Measurements from ENCODE around the gene LAD1.

The LAD1 gene

DNA sequence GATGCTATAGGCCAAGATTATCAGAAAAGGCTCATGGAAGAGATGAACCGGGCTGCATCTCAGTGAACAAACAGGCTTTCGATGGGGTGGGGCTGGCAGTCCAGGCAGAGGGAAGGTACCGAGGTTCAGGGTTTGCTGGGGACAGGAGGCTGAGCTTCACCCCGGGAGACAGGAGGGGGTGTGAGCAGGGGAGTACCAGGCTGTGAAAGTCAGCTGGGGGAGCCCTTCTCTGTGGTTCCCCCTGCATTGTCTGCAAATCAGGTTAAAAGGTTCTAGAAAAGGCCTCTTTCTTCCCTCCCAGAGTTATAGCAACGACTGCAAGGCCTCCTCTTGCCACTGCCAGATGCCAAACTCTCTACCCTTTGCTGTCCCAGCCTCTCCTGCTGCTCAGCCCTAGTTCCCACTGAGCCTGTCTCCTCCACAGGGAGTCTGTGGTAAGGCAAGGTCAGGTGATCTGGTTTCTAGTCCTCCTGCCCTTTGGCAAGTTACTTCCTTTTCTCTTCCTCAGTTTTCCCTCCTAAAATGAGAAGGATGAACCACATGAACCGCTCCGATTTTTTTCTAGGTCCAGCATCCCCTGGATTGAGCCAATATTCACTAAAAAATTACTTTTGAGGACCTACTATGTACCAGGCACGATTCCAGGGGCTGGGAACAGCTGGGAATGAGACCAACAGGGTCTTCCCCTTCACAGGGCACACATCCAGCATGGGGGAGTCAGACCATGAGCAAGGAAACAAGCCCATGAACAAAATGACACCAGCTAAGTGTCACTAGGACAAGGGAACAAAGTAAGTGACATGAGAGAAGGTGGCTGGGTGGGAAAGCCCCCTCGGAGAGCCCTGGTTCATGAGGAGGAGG lies 7.2 kb downstream of the LAD1 start:
- ChIA-PET POLR2A (no interaction called here), CTCF (interaction anchor here (1.1 to 10.7 kb wide), 7 partner anchors 7 to 120 kb away, joined by 3 to 104 read pairs (median 4); no protein-coding TSS in a partner anchor)
- no peak for DNase-seq (ENCODE audit: low read depth, low spot score)
- TF ChIP-seq, protein P1, sequence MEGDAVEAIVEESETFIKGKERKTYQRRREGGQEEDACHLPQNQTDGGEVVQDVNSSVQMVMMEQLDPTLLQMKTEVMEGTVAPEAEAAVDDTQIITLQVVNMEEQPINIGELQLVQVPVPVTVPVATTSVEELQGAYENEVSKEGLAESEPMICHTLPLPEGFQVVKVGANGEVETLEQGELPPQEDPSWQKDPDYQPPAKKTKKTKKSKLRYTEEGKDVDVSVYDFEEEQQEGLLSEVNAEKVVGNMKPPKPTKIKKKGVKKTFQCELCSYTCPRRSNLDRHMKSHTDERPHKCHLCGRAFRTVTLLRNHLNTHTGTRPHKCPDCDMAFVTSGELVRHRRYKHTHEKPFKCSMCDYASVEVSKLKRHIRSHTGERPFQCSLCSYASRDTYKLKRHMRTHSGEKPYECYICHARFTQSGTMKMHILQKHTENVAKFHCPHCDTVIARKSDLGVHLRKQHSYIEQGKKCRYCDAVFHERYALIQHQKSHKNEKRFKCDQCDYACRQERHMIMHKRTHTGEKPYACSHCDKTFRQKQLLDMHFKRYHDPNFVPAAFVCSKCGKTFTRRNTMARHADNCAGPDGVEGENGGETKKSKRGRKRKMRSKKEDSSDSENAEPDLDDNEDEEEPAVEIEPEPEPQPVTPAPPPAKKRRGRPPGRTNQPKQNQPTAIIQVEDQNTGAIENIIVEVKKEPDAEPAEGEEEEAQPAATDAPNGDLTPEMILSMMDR (IDR thresholded peaks at IDR 0.05; ENCODE audit: insufficient read depth, low read length, missing control alignments), result no peak
- H3K4me3 ChIP-seq (ENCODE audit: low read depth, low read length), result no peak overlapping the region

DNA sequence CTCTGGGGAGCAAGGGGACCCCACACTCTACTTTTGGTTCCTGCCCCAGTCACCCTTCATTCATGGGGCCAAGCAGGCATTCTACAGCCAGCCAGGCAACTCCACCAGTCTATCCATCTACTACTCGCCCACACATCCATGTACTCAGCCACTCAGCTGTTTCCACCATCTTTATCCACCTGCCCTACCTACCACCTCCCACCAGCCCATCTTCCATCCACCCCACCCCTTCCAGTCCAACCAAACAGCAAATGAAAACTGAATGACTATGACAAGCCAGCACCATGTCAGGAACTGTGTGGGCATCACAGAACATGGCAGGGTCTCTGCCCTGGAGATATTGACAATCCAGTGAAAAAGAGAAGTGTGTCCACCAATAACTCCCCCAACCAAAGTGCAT lies 7.9 kb downstream of the LAD1 start:
- TF ChIP-seq, protein P1 (IDR thresholded peaks at IDR 0.05; ENCODE audit: insufficient read depth, low read length, missing control alignments), result no peak

DNA sequence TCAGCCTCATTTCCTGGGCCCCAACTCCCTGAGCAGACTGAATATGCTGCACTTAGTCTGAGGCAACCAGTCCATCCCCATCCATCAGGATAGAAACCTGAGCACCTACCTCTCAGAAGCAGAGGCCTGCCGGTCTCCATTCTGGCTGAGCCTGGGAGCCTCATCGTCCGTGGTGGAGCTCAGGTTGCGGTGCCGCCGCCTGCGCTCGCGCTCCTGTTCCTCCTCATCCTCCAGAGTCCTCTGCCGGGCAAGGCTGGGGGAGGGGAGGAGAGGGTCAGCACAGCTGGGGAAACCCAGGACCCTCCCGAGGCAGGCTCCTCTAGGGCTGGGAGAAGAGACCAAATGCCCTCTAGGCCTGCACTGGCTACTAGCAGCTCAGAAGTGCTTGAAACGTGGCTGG lies 10.1 kb downstream of the LAD1 start:
- no peak for DNase-seq (ENCODE audit: low read depth, low spot score)
- ChIA-PET POLR2A (no interaction called here), CTCF (interaction anchor here (0.8 to 10.7 kb wide), 13 partner anchors 8 to 120 kb away, joined by 3 to 104 read pairs (median 4); partner anchors contain the start of gene TNNT2)
- H3K4me3 ChIP-seq (ENCODE audit: low read depth, low read length), result no peak overlapping the region
- TF ChIP-seq, protein P1 (IDR thresholded peaks at IDR 0.05; ENCODE audit: insufficient read depth, low read length, missing control alignments), result no peak

More for the DNA sequence above, 7.9 kb downstream of the LAD1 start:
- no peak overlapping the region for H3K4me3 ChIP-seq (ENCODE audit: low read depth, low read length)
- ChIA-PET CTCF (interaction anchor here (1.2 to 10.7 kb wide), 5 partner anchors 9 to 136 kb away, joined by 3 to 104 read pairs (median 8); no protein-coding TSS in a partner anchor), POLR2A (no interaction called here)
- DNase-seq (ENCODE audit: low read depth, low spot score), result no peak

DNA sequence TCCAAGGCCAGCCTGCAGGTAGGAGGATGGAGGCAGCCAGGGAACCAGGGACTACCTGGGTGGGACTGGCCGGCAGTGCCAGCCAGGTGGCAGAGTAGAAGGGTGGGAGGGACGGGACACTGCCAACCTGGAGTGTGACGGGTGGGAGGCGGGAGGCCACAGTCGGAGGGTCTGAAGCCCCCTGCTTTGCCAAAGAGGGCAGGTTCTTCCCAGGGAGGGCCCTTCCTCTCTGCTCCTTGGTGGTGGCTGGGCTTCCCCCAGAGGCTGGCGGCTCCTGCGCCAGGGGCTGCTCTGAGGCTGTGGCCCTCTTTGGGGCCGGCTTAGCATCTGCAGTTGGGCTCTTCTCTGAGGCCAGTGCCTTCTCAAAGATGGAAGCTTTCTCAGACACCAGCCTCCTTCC lies 12.9 kb downstream of the LAD1 start:
- H3K4me3 ChIP-seq (ENCODE audit: low read depth, low read length), result no peak overlapping the region
- ChIA-PET POLR2A (no interaction called here), CTCF (interaction anchor here (0.9 to 5.5 kb wide), 21 partner anchors 9 to 456 kb away, joined by 3 to 71 read pairs (median 5); partner anchors contain the start of gene LAD1)
- TF ChIP-seq, protein P1 (IDR thresholded peaks at IDR 0.05; ENCODE audit: insufficient read depth, low read length, missing control alignments), result no peak
- DNase-seq (ENCODE audit: low read depth, low spot score), result no peak

DNA sequence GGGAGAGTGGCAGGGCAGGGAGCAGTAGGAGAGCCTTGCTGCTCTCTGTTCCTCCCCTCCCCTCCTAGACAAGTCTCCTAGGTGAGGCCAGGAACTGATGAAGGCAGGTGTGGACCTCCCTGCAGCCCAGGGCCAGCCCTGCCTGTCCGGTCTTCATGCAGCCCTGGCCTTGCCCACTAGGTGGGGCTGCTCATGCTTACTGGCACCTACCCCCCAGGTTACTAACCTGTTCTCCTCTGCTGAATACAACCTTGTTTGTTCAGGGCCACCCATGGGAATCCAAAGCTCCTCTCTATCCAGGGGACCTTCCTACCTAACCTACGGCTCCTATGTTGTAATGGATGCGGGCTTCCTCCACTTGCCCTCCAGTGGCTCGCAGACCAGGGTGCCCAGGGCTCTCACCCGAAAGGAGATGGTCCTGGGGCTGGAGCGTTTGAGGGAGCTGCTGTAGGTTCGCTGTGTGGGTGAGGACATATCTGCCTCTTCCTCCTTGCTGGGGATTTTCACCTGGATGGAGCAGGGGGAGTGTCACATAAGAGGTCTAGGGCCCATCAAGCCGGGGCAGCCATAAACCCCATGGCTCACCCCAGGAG lies 13.7 kb downstream of the LAD1 start:
- TF ChIP-seq, protein P1 (IDR thresholded peaks at IDR 0.05; ENCODE audit: insufficient read depth, low read length, missing control alignments), result peak; percentile 86
- no peak overlapping the region for H3K4me3 ChIP-seq (ENCODE audit: low read depth, low read length)
- ChIA-PET CTCF (interaction anchor here (0.5 to 5.5 kb wide), 26 partner anchors 10 to 457 kb away, joined by 3 to 71 read pairs (median 4); partner anchors contain the start of gene LAD1), POLR2A (no interaction called here)
- DNase-seq (ENCODE audit: low read depth, low spot score), result no peak

DNA sequence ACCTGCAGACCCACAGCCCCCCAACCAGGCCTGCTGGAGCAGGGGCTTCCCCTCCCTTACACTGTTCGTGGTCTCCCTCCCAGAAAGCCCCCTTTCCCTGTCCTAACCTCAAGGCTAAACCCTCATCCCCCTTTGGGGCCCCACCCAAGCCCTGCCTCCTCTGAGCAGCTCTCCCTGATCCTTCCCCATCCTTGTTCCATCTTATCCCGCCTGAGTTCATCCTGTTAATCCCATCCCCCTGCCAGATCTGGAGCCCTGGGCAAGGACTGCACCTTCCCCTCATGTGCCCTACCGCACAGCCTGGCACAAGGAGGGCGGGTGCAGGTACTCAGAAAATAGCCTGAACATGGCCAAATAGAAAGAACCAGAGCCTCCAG lies 14.7 kb downstream of the LAD1 start:
- ChIA-PET POLR2A (interaction anchor here (1.3 kb wide), 1 partner anchor 25 kb away, joined by 5 read pairs; no protein-coding TSS in a partner anchor), CTCF (interaction anchor here (1.0 to 5.5 kb wide), 14 partner anchors 9 to 762 kb away, joined by 3 to 71 read pairs (median 9); partner anchors contain the start of gene PKP1)
- H3K4me3 ChIP-seq (ENCODE audit: low read depth, low read length), result no peak overlapping the region

More for the DNA sequence above, 14.7 kb downstream of the LAD1 start:
- TF ChIP-seq, protein P1 (IDR thresholded peaks at IDR 0.05; ENCODE audit: insufficient read depth, low read length, missing control alignments), result no peak
- no peak for DNase-seq (ENCODE audit: low read depth, low spot score)
